MM.1S (cell line): ENCODE measurements around the gene IL5.
"Not testable (repeated sequence)": the region's sequence is repeated elsewhere in the genome, so short reads cannot be mapped to it uniquely, and the experiment has no call there.

ENCODE experiments used
- EZH2 ChIP-seq: fragments of 300-600 bp; sonication (generic); optimal IDR thresholded peaks from 2 replicates; pipeline ENCODE3; 2017; ENCODE audit warnings: low read depth, mild to moderate bottlenecking, antibody characterized with exemption, low read length, mixed read lengths
- EZH2phosphoT487 ChIP-seq: fragments of 300-600 bp; sonication (generic); IDR thresholded peaks from 2 replicates; pipeline ENCODE4 v1.6.1; 2018; ENCODE audit warnings: antibody characterized with exemption, low read length
- TF ChIP-seq, protein P1 (sequence below): fragments of 300-600 bp; sonication (generic); IDR thresholded peaks from 2 replicates; pipeline ENCODE4 v1.5.1; 2016; ENCODE audit warnings: antibody characterized with exemption, low read length, mixed read lengths

DNA sequence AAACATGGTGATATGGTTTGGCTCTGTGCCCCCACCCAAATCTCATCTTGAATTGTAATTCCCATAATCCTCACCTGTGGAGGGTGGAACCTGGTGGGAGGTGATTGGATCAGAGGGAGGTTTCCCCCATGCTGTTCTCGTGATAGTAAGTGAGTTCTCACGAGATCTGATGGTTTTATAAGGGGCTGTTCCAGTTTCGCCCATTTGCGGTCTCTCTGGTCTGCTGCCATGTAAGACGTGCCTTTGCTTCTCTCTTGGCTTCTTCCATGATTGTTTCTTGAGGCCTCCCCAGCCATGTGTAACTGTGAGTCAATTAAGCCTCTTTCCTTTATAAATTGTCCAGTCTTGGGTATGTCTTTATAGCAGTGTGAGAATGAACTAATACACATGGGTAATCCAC, 18.4 kb downstream of the IL5 start:
- TF ChIP-seq, protein P1, sequence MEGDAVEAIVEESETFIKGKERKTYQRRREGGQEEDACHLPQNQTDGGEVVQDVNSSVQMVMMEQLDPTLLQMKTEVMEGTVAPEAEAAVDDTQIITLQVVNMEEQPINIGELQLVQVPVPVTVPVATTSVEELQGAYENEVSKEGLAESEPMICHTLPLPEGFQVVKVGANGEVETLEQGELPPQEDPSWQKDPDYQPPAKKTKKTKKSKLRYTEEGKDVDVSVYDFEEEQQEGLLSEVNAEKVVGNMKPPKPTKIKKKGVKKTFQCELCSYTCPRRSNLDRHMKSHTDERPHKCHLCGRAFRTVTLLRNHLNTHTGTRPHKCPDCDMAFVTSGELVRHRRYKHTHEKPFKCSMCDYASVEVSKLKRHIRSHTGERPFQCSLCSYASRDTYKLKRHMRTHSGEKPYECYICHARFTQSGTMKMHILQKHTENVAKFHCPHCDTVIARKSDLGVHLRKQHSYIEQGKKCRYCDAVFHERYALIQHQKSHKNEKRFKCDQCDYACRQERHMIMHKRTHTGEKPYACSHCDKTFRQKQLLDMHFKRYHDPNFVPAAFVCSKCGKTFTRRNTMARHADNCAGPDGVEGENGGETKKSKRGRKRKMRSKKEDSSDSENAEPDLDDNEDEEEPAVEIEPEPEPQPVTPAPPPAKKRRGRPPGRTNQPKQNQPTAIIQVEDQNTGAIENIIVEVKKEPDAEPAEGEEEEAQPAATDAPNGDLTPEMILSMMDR = not testable (repeated sequence)
- not testable (repeated sequence) for TF ChIP-seq EZH2, EZH2phosphoT487
